T-helper 2 cell treated with Interferon-gamma antibody and Interleukin-4, amounts not matched to agents 100 ng/mL and 5 ng/mL, for 36 hours (primary cell): ENCODE data around the gene TSHZ1. TPM values are rescaled to one million over a fixed set of nuclear protein-coding genes. Genes with fewer than 3 reads are reported as not detected.
"Not testable (repeated sequence)": the region's sequence is repeated elsewhere in the genome, so short reads cannot be mapped to it uniquely, and the experiment has no call there.

Experiments
- intact Hi-C: fragments of 100-400 bp; cut with micrococcal nuclease; formaldehyde crosslinking; loops from one replicate; pipeline ENCODE4 v1.15.1; 2023
- total RNA-seq: library from RNA; stranded (reverse); gene quantifications from 2 replicates; pipeline ENCODE4 v1.2.3, GENCODE V29; 2022

Gene TSHZ1
- total RNA-seq, 1 donor from 2014 or later, result 14.7 TPM

GRCh38 chr18:75183524-75183923 lies 27.1 kb upstream of the TSHZ1 start:
- intact Hi-C loops, result no loop called here

DNA sequence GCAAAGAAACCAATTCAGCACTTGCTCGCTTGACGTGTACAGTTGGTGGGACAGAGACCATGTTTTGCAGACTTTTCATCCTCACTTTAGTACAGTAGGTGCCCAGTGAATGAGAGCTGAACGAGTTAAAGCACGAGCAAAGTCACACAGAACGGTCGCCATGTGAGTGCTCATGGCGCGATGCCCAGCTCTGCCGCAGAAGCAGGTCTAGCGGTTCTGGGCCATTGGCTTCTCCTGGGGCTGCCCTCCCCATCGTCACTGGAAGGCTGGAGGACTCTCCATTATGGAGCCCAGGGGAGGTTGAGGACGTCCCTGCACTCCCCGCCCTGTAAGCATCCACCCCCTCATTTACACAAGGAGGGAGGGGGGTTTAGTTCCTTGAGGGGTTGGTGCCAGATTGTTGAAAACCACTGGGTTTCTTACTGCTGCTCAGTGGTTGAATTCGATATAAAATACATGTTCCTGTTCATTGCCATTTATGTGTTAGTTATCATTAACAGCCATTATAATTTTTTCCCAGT lies 26.6 kb upstream of the TSHZ1 start:
- intact Hi-C loops, result no loop called here

GRCh38 chr18:75185460-75185859 lies 25.1 kb upstream of the TSHZ1 start:
- intact Hi-C loops, result no loop called here

DNA sequence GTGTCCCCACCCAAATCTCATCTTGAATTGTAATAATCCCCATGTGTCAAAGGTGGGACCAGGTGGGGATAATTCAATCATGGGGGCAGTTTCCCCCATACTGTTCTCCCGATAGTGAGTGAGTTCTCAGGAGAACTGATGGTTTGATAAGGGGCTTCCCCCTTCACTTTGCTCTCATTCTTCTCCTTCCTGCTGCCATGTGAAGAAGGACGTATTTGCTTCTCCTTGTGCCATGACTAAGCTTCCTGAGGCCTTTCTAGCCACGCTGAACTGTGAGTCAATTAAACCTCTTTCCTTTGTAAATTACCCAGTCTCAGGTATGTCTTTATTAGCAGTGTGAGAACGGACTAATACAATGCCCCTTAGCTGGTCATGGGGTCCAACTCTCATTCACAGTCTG lies 22.9 kb upstream of the TSHZ1 start:
- intact Hi-C loops, result not testable (repeated sequence)

DNA sequence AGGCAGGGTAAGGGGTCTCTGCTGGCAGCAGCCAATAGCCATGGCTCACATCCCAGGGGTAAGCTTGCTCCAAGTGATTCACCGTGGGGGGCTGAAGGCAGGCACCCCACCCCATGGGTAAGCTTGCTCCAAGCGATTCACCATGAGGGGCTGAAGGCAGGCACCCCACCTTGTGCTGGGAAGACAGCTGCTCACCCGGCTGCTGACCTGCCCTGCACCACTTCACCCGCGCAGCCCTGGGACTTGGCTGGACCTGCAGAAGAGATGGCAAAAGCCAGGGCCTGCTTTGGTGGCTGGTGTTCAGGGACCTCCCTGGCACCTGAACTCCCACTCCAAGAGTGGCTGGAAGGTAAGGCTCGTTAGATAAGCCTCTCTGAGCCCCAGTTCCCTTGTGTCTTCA lies 20.9 kb upstream of the TSHZ1 start:
- intact Hi-C loops, result no loop called here

- intact Hi-C loops, result no loop called here
These were observed 17.7 kb upstream of the TSHZ1 start for GRCh38 chr18:75192899-75193298.

- intact Hi-C loops, result no loop called here
These were observed 12.6 kb upstream of the TSHZ1 start for GRCh38 chr18:75198036-75198435.

DNA sequence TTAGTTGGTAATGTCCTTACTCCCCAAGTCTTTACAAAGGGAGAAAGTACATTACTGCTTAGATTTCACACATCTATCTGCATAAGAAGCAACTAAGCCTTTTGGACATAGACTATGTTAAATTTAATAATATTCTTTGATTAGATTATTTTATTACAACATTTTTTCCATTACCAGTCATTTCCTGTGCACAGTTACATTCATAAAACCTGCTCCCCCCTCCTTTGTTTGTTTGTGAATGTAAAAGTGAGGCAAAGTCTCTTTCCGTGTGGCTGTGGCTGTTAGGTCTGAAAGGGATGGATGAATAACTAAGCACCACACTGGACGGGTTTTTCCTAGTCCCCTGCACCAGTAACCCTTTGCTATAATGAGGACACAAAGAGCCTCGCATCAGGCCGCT lies 11.3 kb upstream of the TSHZ1 start:
- intact Hi-C loops, result no loop called here

DNA sequence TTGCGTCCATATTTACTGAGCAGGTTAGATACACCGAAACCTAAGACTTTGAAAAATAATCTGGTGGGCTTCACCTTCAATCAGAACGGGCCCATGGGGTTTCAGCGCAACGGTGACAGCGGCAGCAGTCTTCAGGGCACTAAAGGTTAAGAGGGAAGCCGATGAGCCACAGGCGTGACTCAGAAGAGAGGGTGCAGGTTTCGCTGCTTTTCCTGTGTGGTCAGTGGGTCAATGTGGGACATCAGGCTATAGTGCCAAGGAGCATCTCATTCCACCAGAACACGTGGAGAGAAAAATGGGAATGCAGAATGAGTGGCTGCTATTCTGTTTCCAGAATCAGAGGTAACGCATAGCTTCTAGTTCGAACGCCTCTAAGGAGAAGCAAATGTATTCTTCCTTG lies 10.5 kb upstream of the TSHZ1 start:
- intact Hi-C loops, result no loop called here

- intact Hi-C loops, result no loop called here
These were observed 9.9 kb upstream of the TSHZ1 start for GRCh38 chr18:75200605-75201280.

DNA sequence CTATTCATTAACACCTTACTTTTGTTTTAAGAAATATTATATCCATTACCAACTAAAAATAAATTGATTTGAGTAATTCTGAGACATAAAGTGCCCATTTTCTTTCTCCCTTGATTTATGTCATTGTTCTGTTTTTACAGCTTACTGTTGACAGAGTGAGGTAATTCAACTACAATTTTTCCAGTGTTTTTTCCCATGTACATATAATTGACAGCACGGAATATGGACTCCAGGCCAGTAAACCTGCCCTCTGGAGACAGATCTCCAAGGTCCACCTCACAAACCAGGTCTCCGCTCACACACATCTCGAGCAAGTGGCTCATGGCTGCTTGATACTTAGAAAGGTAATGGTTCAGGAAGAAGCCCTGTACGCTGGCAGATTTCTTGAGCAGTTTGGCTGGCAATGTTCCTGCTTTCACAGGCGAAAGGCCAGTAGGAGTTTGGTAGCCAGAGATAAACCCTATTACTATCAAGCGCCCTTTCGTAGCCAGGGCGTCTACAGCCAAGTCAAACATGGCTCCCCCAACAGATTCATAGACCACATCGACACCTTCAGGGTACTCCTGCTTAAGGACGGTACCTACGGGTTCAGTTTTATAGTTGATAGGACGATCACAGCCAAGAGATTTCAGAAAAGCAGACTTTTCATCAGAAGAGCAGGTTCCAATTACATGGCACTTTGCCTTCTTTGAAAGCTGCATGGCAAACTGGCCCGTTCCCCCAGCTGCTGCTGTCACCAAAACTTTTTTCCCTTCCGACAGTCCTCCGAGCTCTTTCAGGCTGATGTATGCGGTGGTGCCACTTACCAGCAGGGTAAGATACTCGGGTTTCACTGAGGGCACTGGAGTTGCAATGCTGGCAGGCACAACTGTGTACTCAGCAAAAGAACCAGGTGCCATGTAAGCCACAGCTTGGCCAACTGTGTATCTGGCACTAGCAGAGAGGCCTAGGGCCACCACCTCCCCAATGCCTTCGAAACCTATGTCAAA lies 9.0 kb upstream of the TSHZ1 start:
- intact Hi-C loops, result no loop called here

GRCh38 chr18:75202696-75203365 lies 7.8 kb upstream of the TSHZ1 start:
- intact Hi-C loops, result no loop called here

GRCh38 chr18:75203416-75204268 lies 7.0 kb upstream of the TSHZ1 start:
- intact Hi-C loops, result no loop called here

DNA sequence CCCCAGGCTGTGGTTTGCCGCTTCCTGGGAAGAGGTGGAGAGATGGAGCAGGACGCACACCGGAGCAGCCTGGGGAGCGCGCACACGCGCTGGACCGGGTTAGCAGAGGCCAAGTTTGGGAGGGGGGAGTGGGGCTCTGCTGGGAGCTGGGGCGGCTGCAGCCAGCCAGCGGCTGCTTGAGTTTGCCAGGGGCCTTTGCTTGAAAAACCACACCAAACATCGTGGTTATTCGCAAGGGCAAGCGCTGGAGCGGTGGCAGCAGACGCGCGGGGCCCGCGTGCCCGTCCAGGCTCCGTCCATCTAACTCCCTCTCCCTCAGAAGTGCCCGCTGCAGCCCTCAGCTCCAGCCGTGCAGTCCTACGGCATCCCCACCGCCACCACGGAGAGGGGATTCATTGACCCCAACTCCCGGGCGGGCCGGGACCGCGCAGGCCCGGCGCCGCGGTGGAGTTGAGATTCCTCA lies 6.3 kb upstream of the TSHZ1 start:
- intact Hi-C loops, result no loop called here

GRCh38 chr18:75204732-75205513 lies 5.7 kb upstream of the TSHZ1 start:
- intact Hi-C loops, result loop anchor here (5.0 kb wide), 1 partner anchor 1287 kb away; no protein-coding TSS in a partner anchor

DNA sequence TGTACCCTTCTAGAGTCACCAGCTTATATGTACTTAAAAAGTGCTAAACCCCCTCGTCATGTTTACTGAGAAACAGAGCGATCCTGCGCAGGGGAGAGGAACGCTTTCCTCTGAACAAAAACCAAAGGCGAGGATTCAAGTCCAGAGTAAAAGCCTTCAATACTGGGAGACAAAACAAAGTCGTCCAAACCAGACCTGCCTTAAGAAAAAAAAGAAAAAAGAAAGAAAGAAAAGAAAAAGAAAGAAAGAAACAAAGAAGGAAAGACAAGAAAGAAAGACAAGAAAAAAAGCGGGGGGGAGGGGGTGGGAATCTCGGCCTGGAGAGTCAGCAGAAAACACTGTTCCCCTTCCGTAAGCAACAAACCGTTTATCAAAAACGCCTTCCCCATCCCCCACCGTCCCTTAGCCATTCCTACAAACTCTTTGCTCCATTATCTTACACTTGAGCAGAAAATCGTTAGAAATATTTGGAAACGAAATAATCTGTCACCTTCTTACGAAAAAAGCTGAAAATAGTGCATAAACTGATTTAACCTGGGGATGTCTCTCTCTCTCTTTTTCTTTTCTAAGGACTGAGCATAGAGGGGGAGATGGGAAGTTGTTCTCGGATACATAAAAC lies 5.0 kb upstream of the TSHZ1 start:
- intact Hi-C loops, result loop anchor here (5.0 kb wide), 1 partner anchor 1287 kb away; no protein-coding TSS in a partner anchor

DNA sequence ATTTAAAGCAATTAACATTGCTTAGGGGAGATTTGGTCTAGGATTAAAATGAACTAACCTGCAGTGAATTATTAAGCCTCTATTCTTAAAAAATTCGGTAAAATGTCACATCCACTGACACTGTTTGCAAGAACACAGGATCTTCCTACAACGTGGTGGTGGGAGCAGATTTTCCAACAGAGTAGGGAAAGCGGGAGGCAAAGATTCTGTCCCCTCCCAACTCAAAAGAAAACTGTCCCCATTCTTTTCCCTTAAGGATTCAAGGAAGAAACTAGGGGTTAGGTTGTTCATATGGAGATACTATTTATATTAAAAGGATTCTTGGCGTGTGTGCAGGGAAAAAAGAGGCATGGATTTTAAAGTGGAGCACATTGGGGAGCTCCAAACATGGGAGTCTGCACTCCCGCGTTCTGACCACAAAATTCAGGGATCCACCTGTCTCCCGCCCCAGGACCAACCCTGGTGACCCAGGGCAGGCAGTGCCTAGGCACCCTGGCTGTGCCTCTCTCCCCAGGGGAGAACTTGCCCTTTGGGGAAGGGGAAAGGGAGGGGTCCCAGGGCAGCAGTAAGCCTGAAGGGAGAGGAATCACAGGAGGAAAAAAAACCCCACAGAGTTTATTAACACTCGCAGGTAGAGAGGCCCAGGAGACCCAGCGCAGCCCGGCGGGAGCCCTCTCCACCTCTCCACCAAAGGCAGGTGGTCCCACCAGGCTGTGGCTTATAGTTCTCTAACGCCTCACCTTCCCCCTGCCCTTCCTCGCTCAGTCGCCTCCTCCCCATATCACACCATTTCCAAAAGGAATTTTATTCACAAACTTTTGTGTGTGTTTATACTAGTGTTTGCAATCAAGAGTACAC lies 3.9 kb upstream of the TSHZ1 start:
- intact Hi-C loops, result loop anchor here (5.0 kb wide), 1 partner anchor 1286 kb away; no protein-coding TSS in a partner anchor
